GM12873 (cell line): ENCODE data around the gene EFEMP2.

Source experiments
- TF ChIP-seq, protein P1 (sequence below): IDR thresholded peaks from 2 replicates; pipeline ENCODE4 v1.5.1; 2012; ENCODE audit warnings: low read depth, mild to moderate bottlenecking, moderate library complexity, low read length, control low read depth; ENCODE audit not compliant: insufficient read depth; ENCODE audit errors: missing control alignments

The EFEMP2 gene

DNA sequence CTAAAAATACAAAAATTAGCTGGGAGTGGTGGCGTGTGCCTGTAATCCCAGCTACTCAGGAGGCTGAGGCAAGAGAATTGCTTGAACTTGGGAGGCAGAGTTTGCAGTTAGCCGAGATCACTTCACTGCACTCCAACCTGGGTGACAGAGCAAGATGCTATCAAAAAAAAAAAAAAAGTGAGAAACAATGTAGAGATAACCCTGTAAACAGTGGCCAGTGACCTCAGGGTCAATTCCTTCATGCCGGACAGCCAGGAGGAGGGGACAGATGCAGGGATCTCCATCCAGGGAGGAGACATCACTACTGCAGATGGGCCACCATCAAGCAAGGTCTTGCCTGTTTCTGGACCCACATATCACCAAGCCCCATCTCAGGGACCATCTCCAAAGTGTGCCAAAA is 24.9 kb downstream of the EFEMP2 start:
- TF ChIP-seq, protein P1, sequence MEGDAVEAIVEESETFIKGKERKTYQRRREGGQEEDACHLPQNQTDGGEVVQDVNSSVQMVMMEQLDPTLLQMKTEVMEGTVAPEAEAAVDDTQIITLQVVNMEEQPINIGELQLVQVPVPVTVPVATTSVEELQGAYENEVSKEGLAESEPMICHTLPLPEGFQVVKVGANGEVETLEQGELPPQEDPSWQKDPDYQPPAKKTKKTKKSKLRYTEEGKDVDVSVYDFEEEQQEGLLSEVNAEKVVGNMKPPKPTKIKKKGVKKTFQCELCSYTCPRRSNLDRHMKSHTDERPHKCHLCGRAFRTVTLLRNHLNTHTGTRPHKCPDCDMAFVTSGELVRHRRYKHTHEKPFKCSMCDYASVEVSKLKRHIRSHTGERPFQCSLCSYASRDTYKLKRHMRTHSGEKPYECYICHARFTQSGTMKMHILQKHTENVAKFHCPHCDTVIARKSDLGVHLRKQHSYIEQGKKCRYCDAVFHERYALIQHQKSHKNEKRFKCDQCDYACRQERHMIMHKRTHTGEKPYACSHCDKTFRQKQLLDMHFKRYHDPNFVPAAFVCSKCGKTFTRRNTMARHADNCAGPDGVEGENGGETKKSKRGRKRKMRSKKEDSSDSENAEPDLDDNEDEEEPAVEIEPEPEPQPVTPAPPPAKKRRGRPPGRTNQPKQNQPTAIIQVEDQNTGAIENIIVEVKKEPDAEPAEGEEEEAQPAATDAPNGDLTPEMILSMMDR, result no peak

DNA sequence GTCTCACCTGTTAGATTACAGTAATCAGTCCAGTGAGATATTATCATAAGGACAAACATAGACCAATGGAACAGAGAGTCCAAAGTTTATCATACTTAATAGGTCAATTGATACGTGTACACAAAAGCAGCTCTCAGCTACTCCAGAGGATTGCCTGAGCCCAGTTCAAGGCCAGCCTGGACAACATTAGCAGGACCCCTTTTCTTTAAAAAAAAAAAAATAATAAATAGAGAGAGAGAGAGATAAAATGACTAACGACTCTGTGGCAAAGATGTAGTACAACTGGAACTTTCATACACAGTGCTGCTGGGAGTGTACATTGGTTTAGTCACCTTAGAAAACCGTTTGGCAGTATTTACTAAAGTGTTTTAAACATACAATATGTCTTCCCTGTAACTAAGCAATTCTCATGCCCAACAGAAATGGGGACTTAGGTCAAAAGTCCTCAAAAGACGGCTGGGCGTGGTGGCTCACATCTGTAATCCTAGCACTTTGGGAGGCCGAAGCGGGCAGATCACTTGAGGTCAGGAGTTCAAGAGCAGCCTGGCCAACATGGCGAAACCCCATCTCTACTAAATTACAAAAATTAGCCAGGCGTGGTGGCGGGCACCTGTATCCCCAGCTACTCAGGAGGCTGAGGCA is 28.2 kb downstream of the EFEMP2 start:
- TF ChIP-seq, protein P1, result no peak

DNA sequence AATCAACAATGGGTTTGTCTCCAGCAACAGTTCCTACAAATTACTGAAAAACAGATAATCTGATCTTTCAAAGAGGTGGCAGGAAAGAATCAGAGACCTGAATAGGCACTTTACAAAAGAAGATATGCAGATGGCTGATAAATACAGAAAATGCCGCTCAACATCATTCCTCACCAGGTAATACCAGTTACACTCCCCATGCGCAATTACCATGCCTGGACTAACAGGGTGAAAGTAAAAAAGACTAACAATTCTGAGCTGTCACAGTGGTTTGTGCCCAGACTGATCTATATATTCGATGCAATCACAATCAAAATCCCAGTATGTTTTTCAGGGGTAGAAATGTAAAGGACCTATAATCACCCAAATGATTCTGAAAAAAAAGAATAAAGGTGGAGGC is 28.8 kb downstream of the EFEMP2 start:
- TF ChIP-seq, protein P1, result no peak

DNA sequence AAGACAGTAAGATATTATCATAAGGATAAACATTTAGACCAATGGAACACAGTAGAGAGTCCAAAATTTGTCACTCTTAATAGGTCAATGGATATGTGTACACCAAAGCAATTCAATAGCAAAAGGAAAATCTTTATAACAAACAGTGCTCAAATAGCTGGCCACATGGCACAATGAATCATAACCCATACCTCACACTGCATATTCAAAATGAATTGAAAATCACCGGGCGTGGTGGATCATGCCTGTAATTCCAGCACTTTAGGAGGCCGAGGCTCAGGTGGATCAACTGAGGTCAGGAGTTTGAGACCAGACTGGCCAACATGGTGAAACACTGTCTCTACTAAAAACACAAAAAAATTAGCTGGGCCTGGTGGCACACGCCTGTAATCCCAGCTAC is 30.5 kb downstream of the EFEMP2 start:
- TF ChIP-seq, protein P1, result no peak

DNA sequence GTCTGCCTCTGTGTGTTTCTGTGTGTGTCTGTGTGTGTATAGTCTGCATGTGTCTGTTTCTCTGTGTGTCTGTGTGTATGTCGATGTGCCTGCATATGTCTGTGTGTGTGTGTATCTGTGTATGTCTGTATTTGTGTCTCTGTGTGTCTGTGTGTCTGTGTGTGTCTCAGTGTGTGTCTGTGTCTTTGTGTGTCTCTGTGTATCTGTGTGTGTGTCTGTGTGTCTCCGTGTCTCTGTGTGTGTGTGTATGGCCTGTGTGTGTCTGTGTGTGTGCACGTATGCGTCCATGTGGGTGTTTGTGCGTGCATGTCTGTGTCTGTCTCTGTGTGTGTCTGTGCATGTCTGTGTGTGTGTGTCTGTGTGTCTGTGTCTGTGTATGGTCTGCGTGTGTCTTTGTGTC is 38.4 kb downstream of the EFEMP2 start:
- TF ChIP-seq, protein P1, result no peak

DNA sequence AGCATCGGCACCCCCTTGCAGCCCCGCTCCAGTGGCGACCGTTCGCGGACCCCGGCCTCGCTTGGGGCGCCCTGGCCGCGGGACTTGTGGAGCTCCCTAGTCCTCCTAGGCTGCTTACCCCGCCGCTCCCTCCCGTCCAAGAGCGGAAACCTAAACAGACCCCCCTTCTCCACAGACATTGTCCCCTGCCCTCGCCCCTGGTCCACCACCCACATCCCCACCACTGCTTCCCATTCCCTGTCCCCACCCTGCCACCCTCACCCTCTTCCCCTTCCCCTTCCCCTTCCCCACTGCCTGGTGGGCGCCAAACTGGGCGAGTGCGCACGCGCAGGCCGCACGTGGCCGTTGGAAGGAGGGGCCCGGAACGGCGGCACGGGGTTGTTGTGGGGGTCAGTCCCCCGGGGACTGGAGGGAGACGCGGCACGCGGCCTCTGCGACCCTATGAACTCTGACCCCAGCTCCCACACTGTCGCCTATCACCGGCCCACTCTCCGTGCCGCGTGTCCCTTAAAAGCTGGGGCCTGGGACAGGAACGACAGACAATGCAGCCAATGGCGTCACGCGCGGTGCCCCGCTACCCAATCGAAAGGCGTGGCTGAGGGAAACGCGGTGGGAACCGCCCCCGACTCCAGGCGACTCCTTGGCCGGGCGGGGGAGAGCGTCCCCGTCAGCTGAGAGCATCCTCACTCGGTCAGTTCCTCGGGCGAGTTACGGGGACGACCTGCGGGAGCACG is 39.1 kb downstream of the EFEMP2 start, which contains the start of gene SNX32:
Gene SNX32, plus strand, starts transcription at position 667 of the 734 bp plus-strand sequence. CDS start 103 bp downstream, outside the sequence.
- TF ChIP-seq, protein P1, result no peak

DNA sequence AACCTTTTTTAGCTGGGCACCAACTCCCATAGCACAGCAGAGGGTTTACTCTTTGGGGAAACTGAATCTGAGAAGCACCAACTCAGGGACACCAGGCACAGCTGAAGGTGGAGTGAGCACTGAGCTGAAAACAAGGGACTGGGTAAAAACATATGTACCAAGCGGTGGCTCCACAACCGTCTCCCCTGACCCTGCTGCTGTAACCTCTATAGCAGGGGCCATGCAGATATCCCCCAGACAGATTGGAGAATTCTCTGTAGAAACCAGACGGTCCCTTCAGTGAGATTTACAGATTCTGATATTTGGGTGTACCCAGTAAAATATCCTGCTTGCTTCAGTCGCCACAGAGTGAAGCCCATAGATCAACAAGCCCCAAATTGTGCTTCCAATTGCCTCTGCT is 43.1 kb downstream of the EFEMP2 start:
- TF ChIP-seq, protein P1, result no peak
